NCI-H2227 (cell line): ENCODE measurements around the gene TBX18.

Source experiments
- DNase-seq: peaks from one replicate; lab custom pipeline; 2025; ENCODE audit not compliant: unreplicated experiment; lab: John Stamatoyannopoulos, UW

The TBX18 gene

DNA sequence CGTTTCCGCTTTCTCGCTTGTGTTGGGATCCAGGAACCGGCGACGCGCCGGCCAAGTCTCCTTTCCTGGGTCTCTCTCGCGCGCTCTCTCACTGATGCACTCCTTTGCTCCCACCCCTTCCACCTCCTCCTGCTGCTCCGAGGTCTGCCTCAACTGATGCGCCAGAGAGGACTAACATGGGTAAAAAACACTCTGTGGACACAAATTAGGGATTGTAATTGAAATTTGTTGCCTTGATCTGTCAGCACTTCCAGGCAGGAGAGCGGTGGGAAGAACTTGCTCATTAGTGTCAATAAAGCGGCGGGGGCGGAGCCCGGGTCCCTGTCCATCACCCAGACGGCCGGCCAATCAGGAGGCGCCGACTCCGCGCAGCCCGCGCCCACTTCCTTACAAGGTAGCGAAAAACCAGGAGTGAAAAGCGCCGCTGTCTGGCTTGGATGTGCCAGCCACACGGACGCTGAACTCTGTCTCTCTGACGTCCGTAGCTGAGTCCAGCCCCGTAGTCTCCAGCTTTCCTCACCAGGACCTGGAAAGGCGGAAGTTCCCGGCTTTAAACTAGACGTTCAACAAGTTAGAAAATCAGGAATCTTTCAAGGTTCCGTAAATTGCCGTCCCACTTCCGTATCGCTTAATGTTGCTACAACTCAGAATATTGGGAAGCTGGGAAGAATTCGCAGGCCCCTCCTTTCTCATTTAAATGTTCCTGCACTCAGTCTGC, at the start of gene TBX18:
TSS of gene TBX18 (minus strand) at position 267 of the 718 bp plus-strand sequence. CDS start 417 bp downstream, outside the sequence.
- peak; percentile 95 for DNase-seq

DNA sequence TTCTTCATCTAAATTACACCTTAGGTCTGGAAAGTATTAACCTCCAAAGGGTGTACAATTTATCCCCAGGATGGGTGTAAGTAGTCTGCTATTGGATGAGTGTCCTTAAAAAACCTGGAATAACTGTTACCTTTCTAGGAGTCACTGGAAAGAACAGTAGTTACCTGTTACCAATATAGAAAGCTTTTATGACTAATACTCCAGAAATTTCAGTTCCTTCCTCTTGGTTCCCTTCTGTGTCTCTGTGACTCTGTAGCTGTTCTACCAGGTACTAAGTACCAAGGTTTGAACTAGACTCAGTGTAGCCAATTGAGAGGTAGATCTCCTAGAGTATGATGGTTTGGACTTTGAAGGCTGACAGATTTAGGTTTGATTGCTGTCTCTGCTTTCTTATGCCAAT, 47.0 kb upstream of the TBX18 start:
- DNase-seq, result no peak

- no peak for DNase-seq
Measured at GRCh38 chr6:84809455-84809854, 45.1 kb upstream of the TBX18 start.

- no peak for DNase-seq
Measured at GRCh38 chr6:84808491-84809061, 44.2 kb upstream of the TBX18 start.

DNA sequence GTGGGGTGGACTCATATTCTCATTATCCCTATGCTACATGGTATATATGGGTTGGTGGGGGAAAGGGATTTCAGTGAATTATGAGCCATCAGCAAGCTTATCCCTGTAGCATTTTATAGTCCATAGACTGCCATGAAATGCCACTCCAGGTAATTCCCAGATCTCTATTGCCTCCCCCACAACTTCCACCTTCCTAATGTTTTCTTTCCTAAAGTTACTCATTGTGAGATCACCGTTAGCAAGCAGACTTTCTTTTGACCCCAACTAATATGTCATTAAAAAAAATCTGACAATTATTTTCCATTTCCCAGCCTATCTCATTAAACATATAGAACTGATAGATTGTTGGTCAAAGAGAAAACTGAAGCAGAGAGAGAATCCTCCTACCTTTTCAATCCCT, 40.7 kb upstream of the TBX18 start:
- DNase-seq, result no peak

DNA sequence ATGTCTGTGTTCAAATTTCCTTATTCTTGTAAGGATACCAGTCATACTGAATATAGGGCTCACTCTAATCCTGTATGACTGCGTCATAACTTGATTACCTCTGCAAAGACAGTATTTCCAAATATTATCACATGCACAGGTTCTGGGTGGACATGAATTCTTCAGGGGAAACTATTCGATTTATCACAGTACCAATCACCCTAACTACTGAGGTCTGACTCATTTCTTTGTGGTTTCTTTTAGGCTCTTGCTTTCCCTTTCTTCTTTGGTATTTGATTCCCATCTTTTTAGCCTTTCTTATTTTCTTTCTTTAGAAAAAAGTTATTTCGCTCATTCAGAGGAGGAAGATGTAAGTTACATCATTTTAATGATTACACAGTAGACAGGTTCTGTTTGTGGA, 40.3 kb upstream of the TBX18 start:
- DNase-seq, result no peak

- no peak for DNase-seq
Measured at GRCh38 chr6:84801250-84801649, 36.9 kb upstream of the TBX18 start.

- no peak for DNase-seq
Measured at GRCh38 chr6:84798257-84798656, 33.9 kb upstream of the TBX18 start.

DNA sequence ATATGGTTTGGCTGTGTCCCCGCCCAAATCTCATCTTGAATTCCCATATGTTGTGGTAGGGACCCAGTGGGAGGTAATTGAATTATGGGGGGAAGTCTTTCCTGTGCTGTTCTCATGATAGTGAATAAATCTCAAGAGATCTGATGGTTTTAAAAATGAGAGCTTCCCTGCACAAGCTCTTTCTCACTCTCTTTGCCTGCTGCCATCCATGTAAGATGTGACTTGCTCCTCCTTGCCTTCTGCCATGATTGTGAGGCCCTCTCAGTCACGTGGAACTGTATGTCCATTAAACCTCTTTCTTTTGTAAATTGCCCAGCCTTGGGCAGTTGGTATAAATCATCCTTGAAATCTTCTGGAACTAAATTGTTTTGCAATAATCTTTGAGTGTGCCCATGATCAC, 31.9 kb upstream of the TBX18 start:
- no peak for DNase-seq

GRCh38 chr6:84791927-84792326, 27.5 kb upstream of the TBX18 start:
- DNase-seq, result no peak

GRCh38 chr6:84791233-84791632, 26.8 kb upstream of the TBX18 start:
- peak; percentile 78 for DNase-seq

DNA sequence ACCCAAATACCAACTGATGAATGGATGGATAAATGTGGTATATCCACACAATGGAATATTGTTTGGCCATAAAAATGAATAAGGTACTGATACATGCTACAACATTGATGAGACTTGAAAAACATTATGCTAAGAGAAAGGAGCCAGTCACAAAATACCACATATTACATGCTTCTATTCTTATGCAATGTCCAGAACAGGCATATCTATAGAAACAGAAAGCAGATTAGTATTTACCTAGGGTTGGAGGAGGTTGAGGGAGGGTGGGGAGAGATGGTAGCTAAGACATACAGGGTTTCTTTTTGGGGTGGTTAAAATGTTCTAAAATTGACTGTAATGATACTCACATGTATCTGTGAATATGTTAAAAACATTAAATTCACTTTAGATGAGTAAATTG, 24.8 kb upstream of the TBX18 start:
- DNase-seq, result no peak

DNA sequence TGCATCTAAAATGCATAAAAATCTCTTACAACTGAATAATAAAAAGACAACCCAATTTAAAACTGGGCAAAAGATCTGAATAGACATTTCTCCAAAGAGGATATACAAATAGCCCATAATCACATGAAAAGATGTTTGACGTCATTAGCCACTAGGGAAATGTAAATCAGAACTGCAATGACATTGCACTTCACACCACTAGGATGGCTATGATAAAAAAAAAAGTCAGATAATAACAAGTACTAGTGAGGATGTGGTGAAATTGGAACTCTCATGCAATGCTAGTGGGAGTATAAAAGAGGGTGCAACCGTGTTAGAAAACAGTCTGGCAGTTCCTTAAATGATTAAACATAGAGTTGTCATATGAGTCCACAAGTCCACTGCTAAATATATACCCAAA, 24.3 kb upstream of the TBX18 start:
- no peak for DNase-seq

DNA sequence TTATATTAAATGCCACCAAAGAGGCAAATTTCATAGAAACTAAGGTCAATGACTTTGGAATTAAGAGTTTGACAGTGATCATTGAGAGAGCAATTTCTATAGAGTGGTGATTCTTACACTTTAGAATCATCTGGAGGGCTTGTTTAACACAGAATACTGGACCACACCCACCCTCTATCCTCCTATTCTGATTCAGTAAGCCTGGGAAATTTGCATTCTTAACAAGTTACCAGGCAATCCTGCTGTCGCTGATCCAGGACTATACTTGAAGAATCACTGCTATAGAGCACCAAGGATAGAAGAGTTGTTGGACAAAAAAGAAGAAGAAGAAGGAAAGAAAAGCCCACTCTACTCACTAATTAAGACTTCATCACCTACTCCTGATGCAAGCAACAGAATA, 21.3 kb upstream of the TBX18 start:
- DNase-seq, result no peak

DNA sequence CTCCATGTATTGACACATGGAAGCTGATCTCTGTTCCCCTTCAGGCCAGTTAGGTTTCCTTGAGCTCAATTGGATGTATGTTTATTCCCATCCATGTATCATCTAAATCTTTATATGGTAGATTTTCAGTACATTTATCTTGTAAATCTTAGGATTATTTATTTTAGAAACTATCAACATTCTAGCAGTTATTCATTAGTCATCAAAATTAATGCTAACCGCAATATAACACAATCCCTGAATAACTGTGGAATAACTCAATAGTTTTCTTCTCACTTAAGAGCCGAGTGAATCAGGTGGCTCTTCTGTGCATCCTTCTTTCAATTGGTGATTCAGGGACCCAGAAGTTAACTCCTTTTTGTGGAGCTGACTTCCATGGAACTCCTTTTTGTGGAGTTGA, 15.5 kb upstream of the TBX18 start:
- no peak for DNase-seq

GRCh38 chr6:84779380-84779779, 15.0 kb upstream of the TBX18 start:
- DNase-seq, result no peak

GRCh38 chr6:84777888-84778287, 13.5 kb upstream of the TBX18 start:
- DNase-seq, result no peak

- DNase-seq, result no peak
Measured at GRCh38 chr6:84776392-84776791, 12.0 kb upstream of the TBX18 start.

GRCh38 chr6:84775751-84776150, 11.4 kb upstream of the TBX18 start:
- no peak for DNase-seq

GRCh38 chr6:84774985-84775284, 10.5 kb upstream of the TBX18 start:
- no peak for DNase-seq

DNA sequence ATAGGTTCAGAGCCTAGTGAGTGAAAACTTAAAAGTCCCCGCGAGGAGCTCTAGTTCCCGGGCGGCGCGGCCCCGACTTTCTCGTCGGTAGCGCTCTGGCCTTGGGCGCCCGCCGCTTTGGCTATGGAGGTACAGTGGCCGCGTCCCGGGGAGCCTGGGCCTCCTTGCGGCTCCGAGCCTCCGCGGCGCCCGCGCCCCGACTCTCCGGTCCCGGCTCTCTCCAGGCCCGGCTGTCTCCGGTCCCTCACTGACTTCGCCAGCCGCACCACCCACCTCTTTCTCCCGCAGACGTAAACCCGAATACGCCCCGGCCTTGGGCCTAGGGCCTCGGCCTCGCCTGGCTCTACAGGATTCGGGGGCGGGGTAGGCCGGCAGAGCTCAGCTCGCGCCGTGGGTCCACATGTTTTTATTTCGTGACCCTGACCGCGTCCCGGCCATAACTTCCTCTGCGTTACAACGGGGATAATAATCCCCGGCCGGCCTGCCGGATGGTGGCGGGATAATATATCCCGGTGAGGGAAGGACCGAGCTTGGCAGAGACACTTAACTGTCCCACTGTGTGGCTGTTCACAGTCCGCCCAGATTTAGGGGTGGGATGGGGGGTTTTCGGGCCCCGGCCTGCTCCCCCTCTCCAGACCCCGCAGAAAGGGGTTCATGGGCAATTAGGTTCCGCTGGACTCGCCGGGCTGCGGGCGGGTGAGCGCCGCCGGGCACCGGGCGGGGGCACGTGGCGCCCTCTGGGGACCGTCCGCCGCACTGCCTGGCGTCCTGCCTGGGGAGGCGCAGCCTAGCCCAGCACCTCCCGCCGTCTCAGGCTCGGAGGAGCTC, 10.0 kb upstream of the TBX18 start:
- DNase-seq, result peak; percentile 64

DNA sequence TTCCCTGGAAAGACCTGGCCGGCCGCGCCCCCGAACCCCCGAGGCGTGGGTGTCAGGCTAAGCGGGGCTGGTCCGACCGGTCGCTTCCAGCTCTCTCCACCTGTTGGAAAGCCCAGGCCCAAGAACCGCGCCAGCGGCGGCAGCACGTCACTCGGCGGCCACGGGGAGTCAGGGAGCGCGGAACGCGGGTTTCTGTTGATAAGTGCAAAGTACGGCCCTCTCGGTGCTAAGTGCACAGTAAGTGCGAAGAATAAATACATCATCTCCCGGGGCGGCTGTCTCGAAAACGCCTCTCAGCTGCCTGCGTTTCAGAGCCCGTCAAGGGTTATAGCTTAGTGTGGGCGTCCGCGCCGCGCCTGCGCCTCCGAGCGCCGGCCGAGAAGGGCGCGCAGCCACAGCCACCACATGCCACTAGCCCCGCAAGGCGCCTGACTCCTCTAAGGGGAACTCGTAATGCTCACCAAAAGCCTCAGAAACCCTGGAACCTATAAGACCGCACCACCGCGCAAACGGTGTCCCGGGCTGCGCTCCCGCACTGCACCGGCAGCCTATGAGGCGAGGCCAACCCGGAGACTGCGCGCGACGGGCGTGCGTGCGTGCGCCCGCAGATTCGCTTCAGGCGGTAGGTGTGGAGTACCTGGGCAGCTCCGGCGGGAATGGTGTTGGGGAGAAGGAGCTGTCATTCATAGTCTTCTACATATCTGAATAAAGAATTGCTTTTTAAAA, 9.2 kb upstream of the TBX18 start:
- DNase-seq, result peak; percentile 76
